Measurements from ENCODE around the gene ZNF827.

GRCh38 chr4:145709843-145710242 lies 228.8 kb downstream of the ZNF827 start:
- TF ChIP-seq CTCF (IDR thresholded peaks at IDR 0.05), result no peak
- TF ChIP-seq POLR2A (IDR thresholded peaks at IDR 0.05), result no peak
